Uterus (tissue), 2 donors: ENCODE results near the gene ERG.

ENCODE experiments used
- CTCF ChIP-seq, 4 experiments: fragments of 200-600 bp in 2 of 4; fragments of 450-650 bp in 2 of 4; sonication (generic) in 2 of 4; IDR thresholded peaks; one replicate each; pipeline ENCODE4 v1.5.1; 2016 to 2019; ENCODE audit warnings: antibody characterized with exemption in 4 of 4, mild to moderate bottlenecking in 2 of 4, moderate library complexity in 1 of 4
- POLR2A ChIP-seq, 2 donors: fragments of 450-650 bp; IDR thresholded peaks; one replicate each; pipeline ENCODE4 v1.6.1; 2016; ENCODE audit warnings: antibody characterized with exemption in 2 of 2, mild to moderate bottlenecking in 1 of 2, moderate library complexity in 1 of 2

- TF ChIP-seq CTCF (IDR thresholded peaks at IDR 0.05), result no peak
- no peak for TF ChIP-seq POLR2A (IDR thresholded peaks at IDR 0.05)
Measured at GRCh38 chr21:38439957-38440356, 58.3 kb downstream of the ERG start.
